Colonic mucosa (tissue), 4 donors: ENCODE data around the gene POMC. TPM values are rescaled to one million over a fixed set of nuclear protein-coding genes. Genes with fewer than 3 reads are reported as not detected.

Source experiments
- DNase-seq: peaks from one replicate; pipeline ENCODE4 v3.0.0-alpha.2; 2020
- H3K27ac ChIP-seq: fragments of 200-600 bp; one replicate; pipeline ENCODE4 v1.8.0; 2021
- H3K27me3 ChIP-seq: fragments of 200-600 bp; one replicate; pipeline ENCODE4 v1.8.0; 2021
- H3K36me3 ChIP-seq: fragments of 200-600 bp; one replicate; pipeline ENCODE4 v1.8.0; 2021
- H3K4me1 ChIP-seq: fragments of 200-600 bp; one replicate; pipeline ENCODE4 v1.8.0; 2021; ENCODE audit warnings: mild to moderate bottlenecking
- H3K4me3 ChIP-seq: fragments of 200-600 bp; one replicate; pipeline ENCODE4 v1.8.0; 2021
- H3K9ac ChIP-seq, 2 donors: one replicate each; pipeline ENCODE4 v1.7.0; 2013; ENCODE audit warnings: control low read depth in 2 of 2, low read depth in 2 of 2, low read length in 2 of 2
- H3K9me3 ChIP-seq: fragments of 200-600 bp; one replicate; pipeline ENCODE4 v1.8.0; 2021
- intact Hi-C: fragments of 100-400 bp; cut with DNase I; formaldehyde crosslinking; loops from one replicate; pipeline ENCODE4 v1.14.1; 2022
- total RNA-seq, 2 donors: library from RNA; stranded (reverse); fragmentation: NEBNext Ultra II Directional in 1 of 2; extraction: Animal tissue kit (Norgen Biotek cat#: 25700) in 1 of 2; gene quantifications; one replicate each; pipeline ENCODE4 v1.2.1, GENCODE V29; 2021
- TF ChIP-seq, protein P1 (sequence below): fragments of 200-600 bp; IDR thresholded peaks from one replicate; pipeline ENCODE4 v1.8.0; 2022; ENCODE audit warnings: antibody characterized with exemption, mild to moderate bottlenecking
- donor health status: healthy.
- donor health status: DM: no; HTN: no; CAD: no.
- donor health status: DM: no; HTN: no; CAD: no.

The POMC gene
- total RNA-seq, 2 donors from 2014 or later, result 0.53 to 1.8 TPM

DNA sequence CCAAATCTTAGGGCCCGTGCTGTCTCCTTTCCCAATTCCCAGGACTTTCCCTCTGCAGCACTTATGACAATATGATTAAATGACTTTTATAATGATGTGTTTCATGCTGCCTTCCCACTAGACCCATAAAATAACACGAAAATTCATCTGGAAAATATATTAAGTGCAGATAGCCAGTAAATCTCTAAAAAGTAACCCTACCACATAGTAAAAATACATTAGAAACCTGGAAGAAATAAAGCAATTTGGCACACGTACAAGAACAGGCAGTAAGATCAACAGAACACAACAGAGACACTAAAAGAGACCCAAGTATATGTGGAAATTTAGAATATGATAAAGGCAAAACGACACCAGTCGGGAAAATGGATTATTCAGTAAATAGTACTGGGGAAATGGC, 30.2 kb upstream of the POMC start:
- no peak overlapping the region for H3K27ac ChIP-seq
- no peak for DNase-seq
- intact Hi-C loops, result loop anchor here (5.0 kb wide), 1 partner anchor 221 kb away; no protein-coding TSS in a partner anchor

DNA sequence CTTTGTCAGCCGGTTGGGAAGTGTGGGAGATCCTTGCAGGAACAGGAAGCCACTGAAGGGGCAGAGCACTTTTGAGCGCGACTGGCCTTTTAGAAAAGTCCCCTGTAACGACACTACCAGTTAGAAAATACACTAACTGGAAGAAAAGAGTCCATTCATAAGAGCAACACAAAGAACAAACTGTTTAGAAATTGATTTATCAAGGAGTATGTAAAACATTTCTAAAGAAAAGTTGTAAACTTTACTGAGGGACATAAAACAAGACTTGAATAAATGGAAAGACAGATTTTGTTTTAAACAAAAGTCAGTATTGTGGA, 29.8 kb upstream of the POMC start:
- no peak overlapping the region for H3K27ac ChIP-seq
- intact Hi-C loops, result loop anchor here (5.0 kb wide), 1 partner anchor 221 kb away; no protein-coding TSS in a partner anchor

More for the DNA sequence above, 30.2 kb upstream of the POMC start:
- no peaks in the 10 kb centered on the region for H3K36me3 ChIP-seq
- TF ChIP-seq, protein P1, sequence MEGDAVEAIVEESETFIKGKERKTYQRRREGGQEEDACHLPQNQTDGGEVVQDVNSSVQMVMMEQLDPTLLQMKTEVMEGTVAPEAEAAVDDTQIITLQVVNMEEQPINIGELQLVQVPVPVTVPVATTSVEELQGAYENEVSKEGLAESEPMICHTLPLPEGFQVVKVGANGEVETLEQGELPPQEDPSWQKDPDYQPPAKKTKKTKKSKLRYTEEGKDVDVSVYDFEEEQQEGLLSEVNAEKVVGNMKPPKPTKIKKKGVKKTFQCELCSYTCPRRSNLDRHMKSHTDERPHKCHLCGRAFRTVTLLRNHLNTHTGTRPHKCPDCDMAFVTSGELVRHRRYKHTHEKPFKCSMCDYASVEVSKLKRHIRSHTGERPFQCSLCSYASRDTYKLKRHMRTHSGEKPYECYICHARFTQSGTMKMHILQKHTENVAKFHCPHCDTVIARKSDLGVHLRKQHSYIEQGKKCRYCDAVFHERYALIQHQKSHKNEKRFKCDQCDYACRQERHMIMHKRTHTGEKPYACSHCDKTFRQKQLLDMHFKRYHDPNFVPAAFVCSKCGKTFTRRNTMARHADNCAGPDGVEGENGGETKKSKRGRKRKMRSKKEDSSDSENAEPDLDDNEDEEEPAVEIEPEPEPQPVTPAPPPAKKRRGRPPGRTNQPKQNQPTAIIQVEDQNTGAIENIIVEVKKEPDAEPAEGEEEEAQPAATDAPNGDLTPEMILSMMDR, result no peak
- H3K4me3 ChIP-seq, result no peak overlapping the region
- no peaks in the 10 kb centered on the region for H3K27me3 ChIP-seq
- no peak overlapping the region for H3K9ac ChIP-seq
- H3K4me1 ChIP-seq, result no peaks in the 10 kb centered on the region
- no peaks in the 10 kb centered on the region for H3K9me3 ChIP-seq

DNA sequence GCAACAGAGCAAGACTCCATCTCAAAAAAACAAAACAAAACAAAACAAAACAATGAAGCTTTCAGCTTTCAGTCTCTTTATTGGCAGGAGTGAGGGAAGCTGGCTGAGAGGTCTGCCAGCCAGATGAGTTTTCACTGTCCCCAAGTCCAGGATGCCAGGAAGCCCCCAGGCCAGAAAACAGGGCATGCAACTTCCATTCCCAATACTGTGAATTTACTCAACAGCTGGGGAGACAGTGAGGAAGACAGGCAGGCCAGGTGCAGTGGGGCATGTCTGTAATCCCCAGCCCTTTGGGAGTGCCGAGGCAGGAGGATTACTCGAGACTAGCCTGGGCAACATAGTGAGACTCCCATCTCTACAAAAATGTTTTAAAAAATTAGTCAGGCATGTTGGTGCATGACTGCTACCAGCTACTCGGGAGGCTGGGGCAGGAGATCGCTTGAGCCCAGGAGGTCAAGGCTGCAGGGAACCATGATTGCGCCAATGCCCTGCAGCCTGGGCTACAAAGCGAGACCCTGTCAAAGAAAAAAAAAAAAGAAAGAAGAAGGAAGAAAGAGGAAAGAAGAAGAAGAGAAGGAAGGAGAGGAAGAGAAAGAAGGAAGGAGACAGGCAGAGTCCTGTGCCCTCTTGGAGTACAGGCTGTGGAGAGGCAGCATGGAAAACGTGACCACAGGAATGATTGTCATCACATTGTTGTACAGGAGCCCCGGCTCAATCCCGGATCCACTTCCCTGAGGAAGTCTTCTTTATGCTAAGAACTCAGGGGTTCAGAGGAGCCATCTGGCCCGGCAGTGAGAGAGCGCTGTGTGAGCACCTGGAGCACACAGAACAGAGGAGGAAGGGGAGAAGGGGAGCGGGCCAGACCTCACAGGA, 29.2 kb upstream of the POMC start:
- TF ChIP-seq, protein P1, result no peak
- no peaks in the 10 kb centered on the region for H3K36me3 ChIP-seq
- DNase-seq, result no peak
- H3K27me3 ChIP-seq, result no peaks in the 10 kb centered on the region
- no peaks in the 10 kb centered on the region for H3K4me1 ChIP-seq
- no peak overlapping the region for H3K4me3 ChIP-seq
- H3K9me3 ChIP-seq, result no peaks in the 10 kb centered on the region
- H3K9ac ChIP-seq, result peak overlapping the region in 1 of 2 donors; percentile 32
- intact Hi-C loops, result loop anchor here (5.0 kb wide), 1 partner anchor 220 kb away; no protein-coding TSS in a partner anchor
- H3K27ac ChIP-seq, result no peak overlapping the region

More for the DNA sequence above, 29.8 kb upstream of the POMC start:
- Histone ChIP-seq H3K27me3 (no peaks in the 10 kb centered on the region), H3K36me3 (no peaks in the 10 kb centered on the region), H3K9me3 (no peaks in the 10 kb centered on the region), H3K4me1 (no peaks in the 10 kb centered on the region), H3K9ac (peak overlapping the region in 1 of 2 donors; percentile 32), H3K4me3 (no peak overlapping the region)
- TF ChIP-seq, protein P1, result no peak
- no peak for DNase-seq

DNA sequence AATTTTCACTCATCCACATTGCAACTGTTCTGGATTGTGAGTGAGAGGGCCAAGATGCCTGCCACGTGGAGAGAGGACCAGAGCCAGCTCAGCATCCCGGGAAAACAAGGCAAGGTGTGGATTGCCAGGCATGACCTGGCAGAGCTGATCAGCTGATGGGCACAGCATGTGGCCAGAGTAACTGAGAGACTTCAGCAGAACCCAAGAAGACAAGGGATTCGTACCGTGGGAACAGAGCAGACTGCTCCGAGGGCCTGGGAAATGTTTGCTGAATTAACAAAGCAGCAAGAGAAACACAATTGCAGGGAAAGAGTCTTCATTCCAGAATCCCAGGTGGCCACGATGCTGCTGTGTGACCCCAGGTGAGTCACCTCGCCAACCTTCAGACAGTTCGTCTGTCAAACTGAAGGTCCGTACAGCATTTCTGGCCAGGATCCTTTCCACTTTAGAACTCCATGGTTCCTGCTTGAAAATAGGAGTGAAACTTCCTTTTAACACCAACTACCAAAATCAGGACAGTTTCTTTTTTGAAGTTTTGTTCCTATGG, 26.3 kb upstream of the POMC start:
- Histone ChIP-seq H3K27me3 (no peaks in the 10 kb centered on the region), H3K27ac (no peak overlapping the region), H3K36me3 (no peaks in the 10 kb centered on the region), H3K9me3 (no peaks in the 10 kb centered on the region), H3K9ac (no peak overlapping the region), H3K4me1 (no peaks in the 10 kb centered on the region), H3K4me3 (no peak overlapping the region)
- intact Hi-C loops, result loop anchor here (5.0 kb wide), 1 partner anchor 217 kb away; no protein-coding TSS in a partner anchor
- TF ChIP-seq, protein P1, result no peak
- no peak for DNase-seq

DNA sequence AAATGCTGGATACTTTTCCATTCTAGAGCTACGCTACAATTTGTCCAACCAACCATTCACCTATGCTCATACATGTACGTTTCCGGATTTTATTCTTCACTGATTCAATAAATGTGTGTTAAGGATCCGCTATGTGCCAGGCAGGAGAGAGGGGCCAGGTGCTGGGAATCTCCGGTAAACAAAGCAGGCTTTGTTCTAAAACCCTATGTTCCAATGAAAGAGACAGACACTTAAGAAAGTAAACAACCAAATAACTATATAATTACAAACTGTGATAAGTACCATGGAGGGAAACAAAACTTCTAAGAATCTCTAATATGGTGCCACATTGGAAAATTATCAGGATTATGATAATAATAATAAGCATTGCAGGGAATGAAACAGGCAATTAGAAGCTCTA, 22.2 kb upstream of the POMC start:
- no peak for DNase-seq
- TF ChIP-seq, protein P1, result no peak
- no peaks in the 10 kb centered on the region for H3K9me3 ChIP-seq
- no peak overlapping the region for H3K9ac ChIP-seq
- intact Hi-C loops, result no loop called here
- no peak overlapping the region for H3K4me3 ChIP-seq
- no peaks in the 10 kb centered on the region for H3K36me3 ChIP-seq
- no peaks in the 10 kb centered on the region for H3K27me3 ChIP-seq
- no peak overlapping the region for H3K27ac ChIP-seq
- H3K4me1 ChIP-seq, result no peaks in the 10 kb centered on the region
